Myocyte (in vitro differentiated cells): ENCODE measurements around the gene CCDC185. TPM values are rescaled to one million over a fixed set of nuclear protein-coding genes. Genes with fewer than 3 reads are reported as not detected.

Experiments used
- DNase-seq: peaks from one replicate; pipeline ENCODE4 v3.0.0-alpha.2; 2012; ENCODE audit warnings: low read depth
- polyA plus RNA-seq: library from polyadenylated mRNA; unstranded; fragments of >200 nt; gene quantifications from one replicate; pipeline ENCODE4 v1.2.1, GENCODE V29; 2012; ENCODE audit warnings: missing spikeins
- total RNA-seq: library from RNA; depleted of rRNA; stranded (reverse); fragments of >200 nt; gene quantifications from 2 replicates; pipeline ENCODE4 v1.2.3, GENCODE V29; 2014

CCDC185 gene
- total RNA-seq, result not detected in 2 replicates
- polyA plus RNA-seq, result not detected

- no peak for DNase-seq
These were observed at the start of gene CCDC185 for GRCh38 chr1:223393275-223394214. TSS of gene CCDC185 (plus strand) at chr1:223393415. CDS start at chr1:223393476, 61 bp downstream.

- no peak for DNase-seq
These were observed 49.5 kb upstream of the CCDC185 start for GRCh38 chr1:223343692-223344091.

- DNase-seq, result no peak
These were observed 48.7 kb upstream of the CCDC185 start for GRCh38 chr1:223344491-223344890.

- no peak for DNase-seq
These were observed 47.5 kb upstream of the CCDC185 start for GRCh38 chr1:223345720-223346119.

- DNase-seq, result no peak
These were observed 46.9 kb upstream of the CCDC185 start for GRCh38 chr1:223346311-223346710.

- DNase-seq, result no peak
These were observed 45.6 kb upstream of the CCDC185 start for GRCh38 chr1:223347583-223347982.

- DNase-seq, result no peak
These were observed 44.8 kb upstream of the CCDC185 start for GRCh38 chr1:223348439-223348838.

GRCh38 chr1:223349241-223349640 is 44.0 kb upstream of the CCDC185 start:
- no peak for DNase-seq

- DNase-seq, result peak; percentile 37
These were observed 42.8 kb upstream of the CCDC185 start for GRCh38 chr1:223350361-223350908.

- no peak for DNase-seq
These were observed 40.3 kb upstream of the CCDC185 start for GRCh38 chr1:223352944-223353343.

GRCh38 chr1:223353939-223354338 is 39.3 kb upstream of the CCDC185 start:
- no peak for DNase-seq

- DNase-seq, result no peak
These were observed 37.5 kb upstream of the CCDC185 start for GRCh38 chr1:223355699-223356098.

GRCh38 chr1:223358826-223359225 is 34.4 kb upstream of the CCDC185 start:
- DNase-seq, result no peak

- peak; percentile 80 for DNase-seq
These were observed 30.0 kb upstream of the CCDC185 start for GRCh38 chr1:223363057-223363855.

GRCh38 chr1:223363856-223364684 is 29.1 kb upstream of the CCDC185 start, which contains the start of gene SUSD4:
TSS of gene SUSD4 (minus strand) at chr1:223364176. CDS start at chr1:223363425, 751 bp downstream.
- DNase-seq, result peak; percentile 25

- DNase-seq, result no peak
These were observed 28.4 kb upstream of the CCDC185 start for GRCh38 chr1:223364685-223365382.

GRCh38 chr1:223374064-223374610 is 19.1 kb upstream of the CCDC185 start:
- no peak for DNase-seq

GRCh38 chr1:223378754-223379153 is 14.5 kb upstream of the CCDC185 start:
- peak; percentile 10 for DNase-seq

GRCh38 chr1:223386013-223386412 is 7.2 kb upstream of the CCDC185 start:
- no peak for DNase-seq

- DNase-seq, result no peak
These were observed 2.6 kb upstream of the CCDC185 start for GRCh38 chr1:223390618-223391017.
